HG03175 (cell line): Measurements from ENCODE around the gene USP32.
A peak's percentile ranks its signal among the peaks of the same experiment; 100 is the strongest.
"Not testable (repeated sequence)": the region's sequence is repeated elsewhere in the genome, so short reads cannot be mapped to it uniquely, and the experiment has no call there.

Experiments used
- ATAC-seq: cut with Tn5 transposase; IDR thresholded peaks from one replicate; pipeline ENCODE4 v1.9.1; 2021; ENCODE audit warnings: mild to moderate bottlenecking, moderate library complexity; ENCODE audit not compliant: unreplicated experiment

USP32 gene

GRCh38 chr17:60412701-60413100 is 20.8 kb upstream of the USP32 start:
- ATAC-seq: no peak

GRCh38 chr17:60410001-60410400 is 18.1 kb upstream of the USP32 start:
- ATAC-seq: no peak

GRCh38 chr17:60406887-60407286 is 15.0 kb upstream of the USP32 start:
- ATAC-seq: no peak

GRCh38 chr17:60403962-60404361 is 12.0 kb upstream of the USP32 start:
- no peak for ATAC-seq

- ATAC-seq: no peak
These were observed 11.5 kb upstream of the USP32 start for GRCh38 chr17:60403523-60403810.

GRCh38 chr17:60401819-60402218 is 9.9 kb upstream of the USP32 start:
- no peak for ATAC-seq

GRCh38 chr17:60398227-60398959 is 6.5 kb upstream of the USP32 start:
- ATAC-seq: peak; percentile 87

- no peak for ATAC-seq
These were observed 4.5 kb upstream of the USP32 start for GRCh38 chr17:60396412-60396811.

GRCh38 chr17:60395508-60396065 is 3.7 kb upstream of the USP32 start:
- ATAC-seq: no peak

- ATAC-seq: no peak
These were observed 2.1 kb upstream of the USP32 start for GRCh38 chr17:60393840-60394723.

- ATAC-seq: no peak
These were observed 1.1 kb upstream of the USP32 start for GRCh38 chr17:60392845-60393702.

GRCh38 chr17:60391471-60392041 is 377 bp downstream of the USP32 start:
- ATAC-seq: peak; percentile 25

GRCh38 chr17:60390925-60391470 is 935 bp downstream of the USP32 start:
- ATAC-seq: no peak

GRCh38 chr17:60390186-60390585 is 1.7 kb downstream of the USP32 start:
- no peak for ATAC-seq

GRCh38 chr17:60388742-60389141 is 3.2 kb downstream of the USP32 start:
- no peak for ATAC-seq

- no peak for ATAC-seq
These were observed 4.3 kb downstream of the USP32 start for GRCh38 chr17:60387666-60388065.

GRCh38 chr17:60386147-60387058 is 5.5 kb downstream of the USP32 start:
- no peak for ATAC-seq

GRCh38 chr17:60384921-60385320 is 7.0 kb downstream of the USP32 start:
- ATAC-seq: not testable (repeated sequence)

- ATAC-seq: no peak
These were observed 8.6 kb downstream of the USP32 start for GRCh38 chr17:60383379-60383778.
